GM12873 (cell line): ENCODE results near the gene ATP6V0E1.

ENCODE experiments used
- TF ChIP-seq, protein P1 (sequence below): IDR thresholded peaks from 2 replicates; pipeline ENCODE4 v1.5.1; 2012; ENCODE audit warnings: low read depth, mild to moderate bottlenecking, moderate library complexity, low read length, control low read depth; ENCODE audit not compliant: insufficient read depth; ENCODE audit errors: missing control alignments

The ATP6V0E1 gene

DNA sequence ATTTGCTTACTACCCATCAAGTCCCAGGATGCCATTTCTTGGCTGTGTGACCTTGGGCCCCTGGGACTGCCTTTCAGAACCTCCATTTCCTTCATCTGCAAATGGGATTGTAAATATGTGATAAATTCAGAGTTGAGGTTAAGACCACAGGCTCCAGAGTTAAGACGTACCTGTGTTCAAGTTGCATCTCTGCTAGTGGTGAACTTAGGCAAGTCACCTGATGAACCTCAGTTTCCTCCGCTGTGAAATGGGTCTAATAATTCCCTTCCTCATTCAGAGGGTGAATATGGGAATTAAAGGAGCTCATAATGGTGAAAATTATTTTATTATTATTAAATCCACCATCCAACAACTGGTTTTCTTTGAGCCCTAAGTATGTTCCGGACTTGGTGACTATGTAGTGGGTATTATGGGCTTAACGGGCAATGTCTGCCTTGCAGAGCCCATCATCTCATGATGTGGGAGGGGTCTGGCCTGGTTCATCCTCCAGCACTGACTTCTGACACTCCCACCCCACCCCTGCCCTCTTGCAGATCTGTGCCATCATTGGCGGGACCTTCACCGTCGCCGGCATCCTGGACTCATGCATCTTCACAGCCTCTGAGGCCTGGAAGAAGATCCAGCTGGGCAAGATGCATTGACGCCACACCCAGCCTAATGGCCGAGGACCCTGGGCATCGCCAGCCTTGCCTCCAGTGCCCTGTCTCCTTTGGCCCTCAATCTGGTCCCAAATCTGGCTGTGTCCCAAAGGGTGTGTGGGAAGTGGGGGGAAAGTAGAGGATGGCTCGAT, 33.2 kb upstream of the ATP6V0E1 start:
- TF ChIP-seq, protein P1, sequence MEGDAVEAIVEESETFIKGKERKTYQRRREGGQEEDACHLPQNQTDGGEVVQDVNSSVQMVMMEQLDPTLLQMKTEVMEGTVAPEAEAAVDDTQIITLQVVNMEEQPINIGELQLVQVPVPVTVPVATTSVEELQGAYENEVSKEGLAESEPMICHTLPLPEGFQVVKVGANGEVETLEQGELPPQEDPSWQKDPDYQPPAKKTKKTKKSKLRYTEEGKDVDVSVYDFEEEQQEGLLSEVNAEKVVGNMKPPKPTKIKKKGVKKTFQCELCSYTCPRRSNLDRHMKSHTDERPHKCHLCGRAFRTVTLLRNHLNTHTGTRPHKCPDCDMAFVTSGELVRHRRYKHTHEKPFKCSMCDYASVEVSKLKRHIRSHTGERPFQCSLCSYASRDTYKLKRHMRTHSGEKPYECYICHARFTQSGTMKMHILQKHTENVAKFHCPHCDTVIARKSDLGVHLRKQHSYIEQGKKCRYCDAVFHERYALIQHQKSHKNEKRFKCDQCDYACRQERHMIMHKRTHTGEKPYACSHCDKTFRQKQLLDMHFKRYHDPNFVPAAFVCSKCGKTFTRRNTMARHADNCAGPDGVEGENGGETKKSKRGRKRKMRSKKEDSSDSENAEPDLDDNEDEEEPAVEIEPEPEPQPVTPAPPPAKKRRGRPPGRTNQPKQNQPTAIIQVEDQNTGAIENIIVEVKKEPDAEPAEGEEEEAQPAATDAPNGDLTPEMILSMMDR, result no peak

DNA sequence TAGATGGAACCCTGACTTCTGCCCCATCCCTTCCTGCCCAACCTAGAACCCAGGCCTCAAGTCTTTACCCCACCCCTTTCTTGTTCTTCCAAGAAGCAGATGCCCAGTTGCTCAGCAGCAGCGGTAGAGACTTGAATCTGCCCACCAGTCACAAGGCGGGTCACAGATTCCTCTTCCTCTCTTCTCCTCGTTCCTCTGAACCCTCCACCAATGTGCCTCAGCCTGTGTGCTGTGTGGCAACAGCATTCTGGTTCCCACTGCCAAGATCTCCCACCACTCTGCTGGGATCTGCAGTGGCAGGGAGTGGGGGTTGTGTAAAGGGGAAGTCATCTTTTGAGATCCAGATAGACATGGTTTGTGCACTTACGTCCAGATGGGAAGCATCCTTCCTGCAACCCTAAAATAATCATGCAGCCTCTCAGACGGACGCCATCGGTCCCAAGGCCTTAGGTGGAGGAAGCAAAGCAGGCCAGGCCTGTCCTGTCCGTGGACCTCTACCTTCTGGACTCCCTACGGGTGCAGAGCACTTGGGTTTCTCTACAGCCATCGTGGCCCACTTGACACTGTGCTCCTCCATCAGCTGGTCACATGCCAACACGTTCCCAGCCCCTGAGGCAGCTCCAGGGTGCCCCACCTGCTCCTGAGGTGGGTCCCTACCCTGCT, 32.1 kb upstream of the ATP6V0E1 start:
- TF ChIP-seq, protein P1, result no peak

DNA sequence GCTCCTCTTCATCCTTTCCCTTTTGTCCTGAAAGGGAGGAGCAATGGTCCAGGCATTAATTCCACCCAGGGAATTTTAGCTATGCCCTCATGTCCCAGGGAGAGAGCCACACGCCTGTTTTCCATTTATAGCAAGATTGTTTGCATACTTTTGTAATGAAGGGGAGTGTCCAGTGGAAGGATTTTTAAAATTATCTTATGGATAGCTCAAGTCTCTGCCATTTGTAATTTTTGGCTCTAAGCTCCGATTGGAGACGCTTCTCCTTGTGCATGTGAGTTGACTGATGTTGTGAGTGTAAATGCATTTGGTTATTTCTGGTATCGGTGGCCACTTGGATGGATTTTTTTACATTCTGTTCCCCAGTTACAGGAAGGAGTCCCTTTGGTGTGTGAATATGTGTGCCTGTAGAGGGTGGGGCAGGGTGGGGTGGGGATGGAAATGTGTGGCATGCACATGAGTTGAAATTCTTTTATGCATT, 31.5 kb upstream of the ATP6V0E1 start:
- TF ChIP-seq, protein P1, result no peak

DNA sequence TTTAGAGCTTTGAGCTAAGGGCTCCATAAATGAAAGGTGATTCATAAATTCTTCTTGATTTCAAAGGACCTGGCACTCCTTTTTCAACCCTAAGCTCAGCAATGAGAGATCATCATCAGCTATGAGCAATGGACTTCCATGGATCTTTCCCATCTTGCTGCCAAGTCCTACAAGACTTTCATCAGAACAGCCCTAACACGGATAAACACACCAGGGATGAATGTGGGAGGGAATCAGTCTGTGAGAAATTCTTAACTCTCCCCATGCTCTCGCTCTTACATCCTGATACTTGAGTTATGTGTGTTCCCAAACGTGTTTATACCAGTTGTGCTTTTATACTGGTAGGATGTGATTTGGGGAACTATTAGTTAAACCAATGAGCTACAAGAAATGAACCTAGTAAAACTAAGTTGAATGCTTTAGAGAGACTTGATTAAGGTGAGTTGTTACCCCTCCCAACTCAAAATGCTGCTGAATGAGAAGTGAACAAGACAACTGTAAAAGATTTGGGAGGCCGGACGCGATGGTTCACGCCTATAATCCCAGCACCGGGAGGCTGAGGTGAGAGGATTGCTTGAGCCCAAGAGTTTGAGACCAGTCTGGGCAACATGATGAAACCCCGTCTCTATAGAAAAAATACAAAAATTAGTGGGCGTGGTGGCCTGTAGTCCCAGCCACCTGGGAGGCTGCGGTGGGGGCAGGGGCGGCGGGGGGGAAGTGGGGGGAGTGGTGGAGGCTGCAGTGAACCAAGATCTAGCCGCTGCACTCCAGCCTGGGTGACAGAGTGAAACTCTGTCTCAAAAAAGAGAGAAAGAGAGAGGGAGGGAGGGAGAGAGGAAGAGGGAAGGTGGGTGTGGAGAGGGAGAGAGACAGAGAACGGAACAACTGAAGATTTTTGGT, 29.5 kb upstream of the ATP6V0E1 start:
- TF ChIP-seq, protein P1, result no peak

DNA sequence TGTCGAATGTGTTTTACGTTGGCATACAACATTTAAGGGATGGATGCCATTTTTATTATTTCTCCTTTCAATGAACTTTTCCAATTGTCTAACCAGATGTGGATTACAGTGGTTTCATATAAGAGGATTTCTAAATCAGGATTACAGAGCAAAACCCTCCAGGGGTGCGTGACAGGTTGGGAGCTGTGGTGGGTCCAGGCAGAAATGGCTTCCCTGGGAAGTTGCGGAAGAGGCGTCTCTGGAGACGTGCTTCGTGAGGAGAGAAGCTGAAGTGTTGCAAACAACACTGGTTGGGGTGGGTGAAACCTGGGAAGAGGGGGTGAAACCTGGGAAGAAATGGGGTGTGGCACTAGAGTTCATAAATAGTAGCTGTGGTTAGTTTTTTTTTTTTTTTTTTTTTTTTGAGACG, 28.8 kb upstream of the ATP6V0E1 start:
- TF ChIP-seq, protein P1, result no peak

DNA sequence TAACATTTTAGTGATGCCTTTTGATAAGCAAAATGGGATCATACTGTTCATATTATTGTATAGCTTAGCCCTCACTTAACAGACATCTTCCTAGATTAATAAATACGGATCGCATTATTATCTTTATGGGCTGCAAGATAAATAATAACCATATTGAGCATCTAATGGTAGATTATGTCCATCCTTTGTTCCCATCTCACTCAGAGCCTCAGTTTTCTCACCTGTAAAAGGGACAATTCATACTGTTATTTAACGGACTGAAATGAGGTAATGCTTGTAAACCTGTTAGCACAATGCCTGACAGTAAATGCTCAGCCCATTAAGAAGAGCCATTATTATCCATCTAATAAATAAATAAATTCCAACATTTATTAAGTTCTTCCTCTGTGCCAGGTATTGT, 27.3 kb upstream of the ATP6V0E1 start:
- TF ChIP-seq, protein P1, result no peak
